Cardiac muscle cell (in vitro differentiated cells and primary cell): ENCODE measurements around the gene NTNG1. TPM values are rescaled to one million over a fixed set of nuclear protein-coding genes. Genes with fewer than 3 reads are reported as not detected.

Experiments
- DNase-seq, 2 donors: peaks; one replicate each; pipeline versions ENCODE4 v3.0.0 to v3.0.0-alpha.2; 2010 to 2017; ENCODE audit warnings: low read depth in 1 of 2, low spot score in 1 of 2
- H3K27ac ChIP-seq: fragments of 200-600 bp; sonication (generic); 2 replicates; pipeline ENCODE4 v1.5.1; 2016
- H3K27me3 ChIP-seq: fragments of 200-600 bp; sonication (generic); 2 replicates; pipeline ENCODE4 v1.6.0; 2016; ENCODE audit warnings: control low read depth
- H3K36me3 ChIP-seq: fragments of 200-600 bp; sonication (generic); 2 replicates; pipeline ENCODE4 v1.5.1; 2016; ENCODE audit warnings: control low read depth
- H3K4me1 ChIP-seq: fragments of 200-600 bp; sonication (generic); 2 replicates; pipeline ENCODE4 v1.8.1; 2017; ENCODE audit warnings: low read depth, mild to moderate bottlenecking, mixed run types
- H3K4me3 ChIP-seq: fragments of 200-600 bp; sonication (generic); 2 replicates; pipeline ENCODE4 v1.5.1; 2016; ENCODE audit warnings: mild to moderate bottlenecking
- H3K9me3 ChIP-seq: fragments of 200-600 bp; sonication (generic); 2 replicates; pipeline ENCODE4 v1.5.1; 2017; ENCODE audit warnings: low read depth, mild to moderate bottlenecking, control low read depth
- polyA plus RNA-seq: library from polyadenylated mRNA; unstranded; fragments of >200 nt; fragmentation: Nextera tagmentation; extraction: Ambion mirVana; gene quantifications from 2 replicates; pipeline ENCODE4 v1.2.1, GENCODE V29; 2016
- total RNA-seq: library from RNA; depleted of rRNA; stranded (reverse); fragments of >200 nt; gene quantifications from 2 replicates; pipeline ENCODE4 v1.2.3, GENCODE V29; 2016
- TF ChIP-seq, protein P1 (sequence below): IDR thresholded peaks from 2 replicates; pipeline ENCODE4 v1.5.1; 2012; ENCODE audit warnings: low read depth, mild to moderate bottlenecking, low read length

The NTNG1 gene
- total and polyA plus RNA-seq, 2 experiments from 2014 or later: 0.12 TPM; not detected in 1

DNA sequence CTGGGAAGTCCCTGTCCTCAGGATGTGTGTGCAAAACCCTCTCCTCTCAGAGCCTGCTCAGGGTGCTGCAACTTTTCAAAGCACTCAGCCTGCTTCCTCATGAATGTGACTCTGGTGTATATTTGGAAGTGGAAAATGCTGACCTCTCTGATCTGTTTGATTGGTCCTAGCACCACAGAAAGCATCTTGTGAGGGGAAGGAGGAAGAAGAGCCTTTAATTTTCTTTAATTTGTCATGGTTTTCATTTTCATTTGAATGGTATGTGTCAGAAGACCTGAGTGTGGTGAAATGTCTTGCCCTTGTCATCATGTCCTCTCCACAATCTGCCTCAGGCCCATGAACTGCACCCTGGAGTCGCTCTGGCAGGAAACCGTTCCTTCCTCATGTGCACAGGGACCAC, 383.5 kb downstream of the NTNG1 start:
- TF ChIP-seq, protein P1, sequence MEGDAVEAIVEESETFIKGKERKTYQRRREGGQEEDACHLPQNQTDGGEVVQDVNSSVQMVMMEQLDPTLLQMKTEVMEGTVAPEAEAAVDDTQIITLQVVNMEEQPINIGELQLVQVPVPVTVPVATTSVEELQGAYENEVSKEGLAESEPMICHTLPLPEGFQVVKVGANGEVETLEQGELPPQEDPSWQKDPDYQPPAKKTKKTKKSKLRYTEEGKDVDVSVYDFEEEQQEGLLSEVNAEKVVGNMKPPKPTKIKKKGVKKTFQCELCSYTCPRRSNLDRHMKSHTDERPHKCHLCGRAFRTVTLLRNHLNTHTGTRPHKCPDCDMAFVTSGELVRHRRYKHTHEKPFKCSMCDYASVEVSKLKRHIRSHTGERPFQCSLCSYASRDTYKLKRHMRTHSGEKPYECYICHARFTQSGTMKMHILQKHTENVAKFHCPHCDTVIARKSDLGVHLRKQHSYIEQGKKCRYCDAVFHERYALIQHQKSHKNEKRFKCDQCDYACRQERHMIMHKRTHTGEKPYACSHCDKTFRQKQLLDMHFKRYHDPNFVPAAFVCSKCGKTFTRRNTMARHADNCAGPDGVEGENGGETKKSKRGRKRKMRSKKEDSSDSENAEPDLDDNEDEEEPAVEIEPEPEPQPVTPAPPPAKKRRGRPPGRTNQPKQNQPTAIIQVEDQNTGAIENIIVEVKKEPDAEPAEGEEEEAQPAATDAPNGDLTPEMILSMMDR: no peak
- no peaks in the 10 kb centered on the region for H3K9me3 ChIP-seq
- H3K27ac ChIP-seq: no peak overlapping the region
- no peaks in the 10 kb centered on the region for H3K36me3 ChIP-seq
- H3K4me1 ChIP-seq: no peaks in the 10 kb centered on the region
- no peak overlapping the region for H3K4me3 ChIP-seq
- H3K27me3 ChIP-seq: peaks cover 2% of the 10 kb centered on the region
- no peak for DNase-seq

DNA sequence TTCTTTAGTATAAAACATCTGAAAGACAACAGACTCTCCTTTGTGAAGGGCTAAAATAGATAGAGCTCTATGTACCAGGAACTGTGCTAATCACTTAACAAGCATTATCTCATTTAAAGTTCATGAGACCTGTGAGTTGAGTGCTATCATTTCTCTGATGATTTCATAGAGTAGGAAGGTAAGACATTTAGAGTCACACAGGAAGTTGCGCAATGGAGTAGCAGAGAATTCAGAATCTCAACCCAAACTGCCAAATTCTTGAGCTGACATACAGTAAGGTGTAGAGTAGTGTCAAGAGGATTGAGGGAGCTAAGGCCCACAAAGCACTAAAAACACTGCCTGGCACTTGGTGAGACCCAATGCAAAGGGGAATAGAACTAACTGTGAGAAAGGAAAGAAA, 384.3 kb downstream of the NTNG1 start:
- TF ChIP-seq, protein P1: no peak
- no peak overlapping the region for H3K27ac ChIP-seq
- DNase-seq: no peak
- H3K27me3 ChIP-seq: peaks cover 2% of the 10 kb centered on the region
- H3K9me3 ChIP-seq: no peaks in the 10 kb centered on the region
- H3K4me3 ChIP-seq: no peak overlapping the region
- no peaks in the 10 kb centered on the region for H3K4me1 ChIP-seq
- H3K36me3 ChIP-seq: no peaks in the 10 kb centered on the region

DNA sequence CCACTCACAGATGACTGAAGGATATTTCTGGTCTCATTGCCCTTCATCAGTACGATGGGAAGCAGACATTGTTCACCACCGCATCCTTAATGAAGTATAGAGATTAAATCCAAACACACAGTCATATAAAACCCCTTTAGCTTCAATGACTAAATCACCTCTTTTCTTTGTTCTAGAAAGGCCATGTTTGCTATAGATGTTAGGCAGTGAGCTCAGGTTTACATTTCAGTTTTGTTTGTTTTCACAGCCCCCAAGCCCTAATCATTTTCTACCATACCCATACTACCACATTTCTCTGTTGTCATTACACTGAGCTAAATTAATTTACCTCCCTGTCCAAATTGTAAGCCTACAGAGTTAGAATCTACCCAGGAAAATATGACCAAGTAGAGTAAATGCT, 385.1 kb downstream of the NTNG1 start:
- no peak for DNase-seq
- H3K36me3 ChIP-seq: no peaks in the 10 kb centered on the region
- H3K27me3 ChIP-seq: peaks cover 2% of the 10 kb centered on the region
- TF ChIP-seq, protein P1: no peak
- no peaks in the 10 kb centered on the region for H3K9me3 ChIP-seq
- H3K27ac ChIP-seq: no peak overlapping the region
- H3K4me3 ChIP-seq: no peak overlapping the region
- no peaks in the 10 kb centered on the region for H3K4me1 ChIP-seq

DNA sequence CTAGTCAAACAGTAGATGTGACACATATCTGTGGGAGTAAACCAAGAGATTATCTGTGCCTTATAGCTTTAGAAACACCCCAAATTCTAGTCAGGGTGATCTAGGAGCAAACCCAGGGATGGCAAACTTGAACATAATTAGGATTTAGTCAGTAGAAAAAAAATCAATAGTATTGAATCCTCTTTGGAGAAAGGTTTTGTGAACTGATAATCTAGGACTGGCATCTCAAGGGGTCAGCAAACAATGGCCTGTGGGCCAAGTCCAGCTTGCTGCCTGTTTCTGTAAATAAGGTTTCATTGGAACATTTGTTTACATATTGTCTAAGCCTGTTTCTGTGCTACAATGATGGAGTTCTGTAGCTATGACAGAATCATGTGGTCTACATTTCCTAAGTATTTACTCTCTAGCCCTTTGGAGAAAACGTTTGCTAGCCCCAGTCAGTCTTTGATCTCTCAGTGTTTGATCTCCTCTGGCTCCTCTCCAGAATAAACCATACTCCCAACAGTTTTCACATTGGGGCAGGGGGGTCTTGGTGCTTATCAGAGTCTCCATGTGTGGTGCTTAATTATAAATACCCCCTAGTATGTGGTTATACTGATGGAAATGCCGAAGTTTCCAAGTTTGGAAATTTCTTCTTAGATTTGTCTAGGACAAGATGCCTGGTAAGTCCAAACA, 385.8 kb downstream of the NTNG1 start:
- Histone ChIP-seq H3K9me3 (no peaks in the 10 kb centered on the region), H3K4me1 (no peaks in the 10 kb centered on the region), H3K36me3 (no peaks in the 10 kb centered on the region), H3K27me3 (peaks cover 2% of the 10 kb centered on the region), H3K27ac (no peak overlapping the region), H3K4me3 (no peak overlapping the region)
- no peak for DNase-seq
- TF ChIP-seq, protein P1: no peak

DNA sequence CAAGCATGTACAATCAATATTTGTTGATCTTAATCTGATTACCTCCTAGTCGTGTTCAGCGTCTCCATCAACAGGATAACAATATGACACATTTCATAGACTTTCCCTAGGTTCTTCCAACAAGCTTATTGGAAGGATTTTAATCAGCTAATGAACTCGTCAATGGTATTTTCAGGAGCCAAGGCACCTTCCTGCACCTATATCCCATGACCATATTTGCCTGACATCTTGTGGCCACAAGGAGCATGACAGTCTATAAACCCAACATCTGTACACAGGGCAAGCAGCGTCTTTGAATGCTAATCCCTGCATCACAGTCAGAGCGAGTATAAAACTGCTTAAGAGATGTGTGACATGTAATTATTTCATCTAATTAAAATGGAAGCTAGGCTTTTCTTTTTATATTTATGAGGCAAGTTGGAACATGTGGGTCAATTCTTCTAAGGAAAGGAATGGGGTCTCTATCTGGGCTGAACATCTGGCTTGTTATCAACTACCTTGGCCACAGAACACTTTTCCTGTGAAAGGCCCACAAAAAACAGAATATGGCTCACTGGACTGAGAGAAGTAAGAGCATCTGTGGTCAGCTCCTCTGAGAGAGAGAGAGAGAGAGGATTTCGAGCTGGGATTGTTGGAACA, 388.8 kb downstream of the NTNG1 start:
- Histone ChIP-seq H3K4me1 (no peaks in the 10 kb centered on the region), H3K27ac (no peak overlapping the region), H3K9me3 (no peaks in the 10 kb centered on the region), H3K4me3 (no peak overlapping the region), H3K36me3 (no peaks in the 10 kb centered on the region), H3K27me3 (peaks cover 2% of the 10 kb centered on the region)
- TF ChIP-seq, protein P1: peak; percentile 73
- peak; percentile 58 to 59 for DNase-seq
